SK-N-SH (cell line): Measurements from ENCODE around the gene AHDC1. TPM values are rescaled to one million over a fixed set of nuclear protein-coding genes. Genes with fewer than 3 reads are reported as not detected.

ENCODE experiments used
- CTCF ChIA-PET: fragments of 300-600, 350-600 bp; formaldehyde crosslinking; extraction: SDS; loops from one replicate; lab custom pipeline; 2021; lab: Yijun Ruan, JAX
- POLR2A ChIA-PET: fragments of 350-600 bp; sonication (Branson Sonifier 250); formaldehyde crosslinking; extraction: SDS; loops from one replicate; lab custom pipeline; 2020; ENCODE audit warnings: antibody characterized with exemption, inconsistent platforms; lab: Yijun Ruan, JAX
- DNase-seq: peaks from one replicate; pipeline ENCODE4 v3.0.0; 2012
- H2AFZ ChIP-seq: fragments of 200-600 bp; sonication (generic); 2 replicates; pipeline ENCODE4 v1.8.1; 2016; ENCODE audit warnings: antibody characterized with exemption, mild to moderate bottlenecking, low read depth
- H3F3A ChIP-seq: fragments of 200-600 bp; sonication (generic); replicated peaks from 2 replicates; pipeline ENCODE3; 2016; ENCODE audit warnings: antibody characterized with exemption, mild to moderate bottlenecking; ENCODE audit not compliant: insufficient read depth
- H3K27ac ChIP-seq, 2 experiments: fragments of 200-500 bp in 1 of 2; fragments of 200-600 bp in 1 of 2; sonication (Bioruptor generic) in 1 of 2; sonication (generic), shearing (Covaris generic) in 1 of 2; 2 replicates each; pipeline versions ENCODE4 v1.5.1 to v1.6.1; 2014 to 2016; ENCODE audit warnings: low read depth in 2 of 2, inconsistent platforms in 1 of 2, low read length in 1 of 2, mild to moderate bottlenecking in 1 of 2, mixed read lengths in 1 of 2
- H3K27me3 ChIP-seq: fragments of 200-600 bp; sonication (generic), shearing (Covaris generic); 2 replicates; pipeline ENCODE4 v1.6.1; 2016; ENCODE audit warnings: mixed run types; ENCODE audit not compliant: insufficient read depth
- H3K36me3 ChIP-seq, 2 experiments: fragments of 200-500 bp in 1 of 2; fragments of 200-600 bp in 1 of 2; sonication (Bioruptor generic) in 1 of 2; sonication (generic) in 1 of 2; replicated peaks in 1 of 2; 2 replicates each; pipeline versions ENCODE3 to v1.5.1; 2014 to 2016; ENCODE audit warnings: low read length in 1 of 2, mild to moderate bottlenecking in 1 of 2; ENCODE audit not compliant: insufficient read depth in 2 of 2, control insufficient read depth in 1 of 2
- H3K4me1 ChIP-seq, 2 experiments: fragments of 200-500 bp in 1 of 2; fragments of 200-600 bp in 1 of 2; sonication (Bioruptor generic) in 1 of 2; sonication (generic), shearing (Covaris generic) in 1 of 2; 2 replicates each; pipeline versions ENCODE4 v1.5.1 to v1.6.1; 2014 to 2016; ENCODE audit warnings: low read depth in 1 of 2, low read length in 1 of 2, mixed run types in 1 of 2; ENCODE audit not compliant: insufficient read depth in 2 of 2, control insufficient read depth in 1 of 2
- H3K4me2 ChIP-seq: fragments of 200-600 bp; sonication (generic), shearing (Covaris generic); 2 replicates; pipeline ENCODE4 v1.6.1; 2017; ENCODE audit warnings: mixed run types
- H3K4me3 ChIP-seq, 2 experiments: fragments of 200-500 bp in 1 of 2; fragments of 200-600 bp in 1 of 2; sonication (Bioruptor generic) in 1 of 2; sonication (generic), shearing (Covaris generic) in 1 of 2; 2 replicates each; pipeline versions ENCODE4 v1.5.1 to v1.8.1; 2014 to 2016; ENCODE audit warnings: low read depth in 2 of 2, inconsistent platforms in 1 of 2, low read length in 1 of 2, mild to moderate bottlenecking in 1 of 2, mixed read lengths in 1 of 2, moderate library complexity in 1 of 2
- H3K79me2 ChIP-seq: fragments of 200-600 bp; sonication (generic); 2 replicates; pipeline ENCODE4 v1.8.1; 2017; ENCODE audit warnings: mild to moderate bottlenecking; ENCODE audit not compliant: insufficient read depth
- H3K9ac ChIP-seq: fragments of 200-600 bp; sonication (generic); 2 replicates; pipeline ENCODE4 v1.6.1; 2017; ENCODE audit warnings: mixed run types
- H3K9me2 ChIP-seq: fragments of 200-600 bp; sonication (generic); 2 replicates; pipeline ENCODE4 v1.6.1; 2017; ENCODE audit warnings: mixed run types
- H3K9me3 ChIP-seq: fragments of 200-600 bp; sonication (generic); 2 replicates; pipeline ENCODE4 v1.6.1; 2017; ENCODE audit warnings: mixed run types, mild to moderate bottlenecking, moderate library complexity
- H4K20me1 ChIP-seq: fragments of 200-600 bp; sonication (generic); 2 replicates; pipeline ENCODE4 v1.6.1; 2017; ENCODE audit warnings: mild to moderate bottlenecking, mixed run types; ENCODE audit not compliant: insufficient read depth
- CTCF ChIP-seq: fragments of 200-600 bp; sonication (generic); IDR thresholded peaks from 2 replicates; pipeline ENCODE4 v1.6.1; 2017; ENCODE audit warnings: antibody characterized with exemption, mild to moderate bottlenecking, moderate library complexity
- ELF1 ChIP-seq: IDR thresholded peaks from 2 replicates; pipeline ENCODE4 v1.4.0; 2012
- EP300 ChIP-seq, 2 experiments: IDR thresholded peaks; 2 replicates each; pipeline versions ENCODE4 v1.4.0 to v1.6.1; 2012; ENCODE audit warnings: borderline replicate concordance in 1 of 2, low read depth in 1 of 2, low read length in 1 of 2
- EZH2phosphoT487 ChIP-seq: fragments of 200-600 bp; sonication (generic); IDR thresholded peaks from 2 replicates; pipeline ENCODE4 v1.6.1; 2017; ENCODE audit warnings: low read depth, mixed run types, mild to moderate bottlenecking, antibody characterized with exemption, moderate library complexity, borderline replicate concordance
- FOSL2 ChIP-seq: IDR thresholded peaks from 2 replicates; pipeline ENCODE4 v1.4.0; 2012; ENCODE audit warnings: low read depth, mild to moderate bottlenecking, moderate library complexity, borderline replicate concordance
- GABPA ChIP-seq: IDR thresholded peaks from 2 replicates; pipeline ENCODE4 v1.4.0; 2012; ENCODE audit warnings: low read depth, mild to moderate bottlenecking
- GATA2 ChIP-seq: sonication (generic); formaldehyde crosslinking; IDR thresholded peaks from 2 replicates; pipeline ENCODE4 v1.5.0; 2020; ENCODE audit warnings: mild to moderate bottlenecking, missing genetic modification reagents
- IRF3 ChIP-seq: fragments of 150-350 bp; IDR thresholded peaks from 2 replicates; pipeline ENCODE4 v1.6.1; 2016; ENCODE audit warnings: mild to moderate bottlenecking, low read depth, low read length
- JUND ChIP-seq: IDR thresholded peaks from 2 replicates; pipeline ENCODE4 v1.4.0; 2012
- NRF1 ChIP-seq: IDR thresholded peaks from 2 replicates; pipeline ENCODE4 v1.6.1; 2012; ENCODE audit warnings: low read depth, mild to moderate bottlenecking, low read length
- PBX3 ChIP-seq: IDR thresholded peaks from 2 replicates; pipeline ENCODE4; 2012
- RAD21 ChIP-seq: IDR thresholded peaks from 2 replicates; pipeline ENCODE4 v1.6.1; 2012; ENCODE audit warnings: mild to moderate bottlenecking, low read length
- REST ChIP-seq: IDR thresholded peaks from 2 replicates; pipeline ENCODE4 v1.6.1; 2012; ENCODE audit warnings: mild to moderate bottlenecking, low read depth, low read length, moderate library complexity
- RXRA ChIP-seq: IDR thresholded peaks from 2 replicates; pipeline ENCODE4 v1.4.0; 2012; ENCODE audit warnings: low read depth, mild to moderate bottlenecking, borderline replicate concordance
- SMC3 ChIP-seq: IDR thresholded peaks from 2 replicates; pipeline ENCODE4 v1.6.1; 2012; ENCODE audit warnings: low read depth, low read length, improper control_type of control experiment
- TAF1 ChIP-seq: IDR thresholded peaks from 2 replicates; pipeline ENCODE4 v1.6.1; 2012; ENCODE audit warnings: low read depth, mild to moderate bottlenecking, low read length, moderate library complexity, borderline replicate concordance
- TCF12 ChIP-seq: IDR thresholded peaks from 2 replicates; pipeline ENCODE4 v1.4.0; 2012
- TEAD4 ChIP-seq: IDR thresholded peaks from 2 replicates; pipeline ENCODE4 v1.4.0; 2012; ENCODE audit warnings: mild to moderate bottlenecking, borderline replicate concordance; ENCODE audit not compliant: insufficient read depth
- USF2 ChIP-seq: fragments of 150-350 bp; IDR thresholded peaks from 2 replicates; pipeline ENCODE4 v1.6.1; 2017; ENCODE audit warnings: antibody characterized with exemption, low read length, low read depth, borderline replicate concordance
- YY1 ChIP-seq: IDR thresholded peaks from 2 replicates; pipeline ENCODE4 v1.4.0; 2012; ENCODE audit warnings: low read depth, mild to moderate bottlenecking
- ZBTB33 ChIP-seq: IDR thresholded peaks from 2 replicates; pipeline ENCODE4 v1.4.0; 2012; ENCODE audit warnings: low read depth, borderline replicate concordance
- WGBS: methylation state at CpG from one replicate; pipeline ENCODE4 v1.1.6; 2017; ENCODE audit warnings: low lambda C conversion rate; 5-methylcytosine and 5-hydroxymethylcytosine counted together
- polyA plus RNA-seq, 3 experiments: library from polyadenylated mRNA; depleted of rRNA; stranded (reverse); fragments of >200 nt; gene quantifications; 2 replicates each; pipeline ENCODE4 v1.2.3, GENCODE V29; 2012

The AHDC1 gene
- polyA plus RNA-seq, 1 of the 3 experiments (the other 2 are of a cell fraction): 8.5 TPM

- ChIA-PET POLR2A (interaction anchor here (0.7 to 2.0 kb wide), 12 partner anchors 8 to 114 kb away, joined by 3 to 11 read pairs (median 4); partner anchors contain the start of gene AHDC1), CTCF (interaction anchor here (1.1 to 1.5 kb wide), 3 partner anchors 14 to 190 kb away, joined by 3 to 6 read pairs (median 3); no protein-coding TSS in a partner anchor)
- no peaks in the 10 kb centered on the region for H3K9me3 ChIP-seq
- peak; percentile 79 for TF ChIP-seq FOSL2
- TF ChIP-seq NRF1: no peak
- no peak for TF ChIP-seq TEAD4
- no peak for TF ChIP-seq EZH2phosphoT487
- no peak for TF ChIP-seq USF2
- no peak for TF ChIP-seq ZBTB33
- TF ChIP-seq RXRA: 0 out of 2 replicates have a peak, but pooled peaks have one; percentile 10
- peak; percentile 94 for TF ChIP-seq YY1
- no peak for TF ChIP-seq CTCF
- 0 out of 2 replicates have a peak, but pooled peaks have one; percentile 5 for TF ChIP-seq TCF12
- no peak for TF ChIP-seq GATA2 (CRISPR knock-in tag)
- TF ChIP-seq IRF3: peak; percentile 73
- TF ChIP-seq GABPA: peak; percentile 62
- TF ChIP-seq EP300 (IDR thresholded peaks at IDR 0.05; ENCODE audit: borderline replicate concordance in 1 of 2, low read depth in 1 of 2, low read length in 1 of 2): 0 out of 4 replicates have a peak, but pooled peaks of 1 of the 2 experiments have one; percentile 37
- peak; percentile 73 for TF ChIP-seq JUND
- TF ChIP-seq REST: peak; percentile 44; the same call in 1 of the 2 replicates
- no peak for TF ChIP-seq RAD21
- TF ChIP-seq PBX3: peak; percentile 93
- TF ChIP-seq SMC3: no peak
- peak; percentile 93 for TF ChIP-seq ELF1
- TF ChIP-seq TAF1: peak; percentile 98
Measured at GRCh38 chr1:27489973-27490741, 113.8 kb downstream of the AHDC1 start, which contains the start of gene WASF2. WASF2 (minus strand) TSS chr1:27490167; CDS start chr1:27428890, 61,277 bp downstream.

More at GRCh38 chr1:27489973-27490741, 113.8 kb downstream of the AHDC1 start, which contains the start of gene WASF2:
- Histone ChIP-seq H3K4me2 (peak within 1 kb of the TSS; percentile 77), H3K27me3 (no peaks in the 10 kb centered on the region), H3K79me2 (peaks cover 44% of the 10 kb centered on the region), H3K9ac (peak within 1 kb of the TSS; percentile 96), H4K20me1 (peaks cover 27% of the 10 kb centered on the region), H3K27ac (peak within 1 kb of the TSS; percentile 85 to 90), H3K4me1 (peaks cover 6 to 9% of the 10 kb centered on the region in 2 experiments; a peak in 3 of 4 replicates), H3F3A (peaks cover 14% of the 10 kb centered on the region), H3K9me2 (no peaks in the 10 kb centered on the region), H3K4me3 (peak within 1 kb of the TSS; percentile 83), H3K36me3 (no peaks in the 10 kb centered on the region), H2AFZ (peak within 1 kb of the TSS; percentile 76)
- peak; percentile 95 for DNase-seq
- WGBS: under 1% methylated on average over 33 of the region's 50 CpGs
